ENCODE data around the gene GALR2.
"Not testable (repeated sequence)": the region's sequence is repeated elsewhere in the genome, so short reads cannot be mapped to it uniquely, and the experiment has no call there.

GRCh38 chr17:76058264-76058663 is 16.3 kb upstream of the GALR2 start:
- not testable (repeated sequence) for TF ChIP-seq CTCF, POLR2A (IDR thresholded peaks at IDR 0.05)

All from right lobe of liver (tissue), 4 donors.